Measurements from ENCODE around the gene SCGB1D2. TPM values are rescaled to one million over a fixed set of nuclear protein-coding genes. Genes with fewer than 3 reads are reported as not detected.

The SCGB1D2 gene
- polyA plus RNA-seq, 1 experiment, result not detected

- Histone ChIP-seq H3K36me3 (ENCODE audit: control insufficient read depth, insufficient read depth, low read length) (no peaks in the 10 kb centered on the region), H3K4me3 (ENCODE audit: low read depth, low read length) (no peak overlapping the region), H3K27me3 (ENCODE audit: control insufficient read depth, insufficient read depth, low read length) (no peaks in the 10 kb centered on the region)
- ChIA-PET POLR2A (no interaction called here), CTCF (no interaction called here)
- no peak for TF ChIP-seq CTCF (IDR thresholded peaks at IDR 0.05; ENCODE audit: insufficient read depth, low read depth, low read length)
- DNase-seq (ENCODE audit: low read depth), result no peak
Observed at GRCh38 chr11:62280452-62280851, 38.4 kb downstream of the SCGB1D2 start.

Other genes starting within 250 kb of the SCGB1D2 start
- 9.8 and 14.2 TPM in 2 replicates for gene INCENP, start 118.2 kb upstream of the SCGB1D2 start, polyA plus RNA-seq (2011; rRNA removed)
- gene SCGB1D1, start 52.0 kb upstream of the SCGB1D2 start, polyA plus RNA-seq (2011; rRNA removed), result not detected in 2 replicates
- not detected in 2 replicates for gene SCGB2A1, start 33.6 kb upstream of the SCGB1D2 start, polyA plus RNA-seq (2011; rRNA removed)
- gene SCGB2A2, start 27.9 kb downstream of the SCGB1D2 start, polyA plus RNA-seq (2011; rRNA removed), result not detected in 2 replicates
- gene SCGB1D4, start 56.8 kb downstream of the SCGB1D2 start, polyA plus RNA-seq (2011; rRNA removed), result not detected in 2 replicates
- 0.58 and 0.75 TPM in 2 replicates for gene ASRGL1, start 95.2 kb downstream of the SCGB1D2 start, polyA plus RNA-seq (2011; rRNA removed)
- not detected in 2 replicates for gene SCGB1A1, start 176.8 kb downstream of the SCGB1D2 start, polyA plus RNA-seq (2011; rRNA removed)